IMR-90 (cell line): ENCODE data around the gene AGTR1. TPM values are rescaled to one million over a fixed set of nuclear protein-coding genes. Genes with fewer than 3 reads are reported as not detected.

Experiments used
- ATAC-seq: fragments of 200-7000 bp; cut with Tn5 transposase; 2 replicates; pipeline ENCODE4 v1.9.1; 2020; ENCODE audit warnings: low read depth, mild to moderate bottlenecking, moderate library complexity
- BruUV-seq: library from RNA; stranded (reverse); fragments of 400-500 nt; replicated peaks from 2 replicates; lab custom pipeline; 2021; lab: Mats Ljungman, UMichigan
- CTCF ChIA-PET: fragments of 300-600 bp; formaldehyde crosslinking; extraction: SDS; loops from one replicate; lab custom pipeline; 2021; ENCODE audit warnings: antibody characterized with exemption; lab: Yijun Ruan, JAX
- POLR2A ChIA-PET: fragments of 300-600 bp; sonication (Branson Sonifier 250); formaldehyde crosslinking; loops from one replicate; lab custom pipeline; 2022; ENCODE audit warnings: antibody characterized with exemption; ENCODE audit not compliant: unreplicated experiment; lab: Charles Lee
- DNase-seq: peaks from one replicate; pipeline ENCODE4 v3.0.0; 2013
- H2AFZ ChIP-seq: replicated peaks from 2 replicates; pipeline ENCODE3; 2013; ENCODE audit warnings: low read length, mild to moderate bottlenecking; ENCODE audit not compliant: poor library complexity
- H2AK5ac ChIP-seq: 2 replicates; pipeline ENCODE4 v1.6.1; 2013; ENCODE audit warnings: low read depth, low read length, inconsistent platforms
- H2AK9ac ChIP-seq: replicated peaks from 2 replicates; pipeline ENCODE3; 2013; ENCODE audit warnings: mild to moderate bottlenecking, low read depth, low read length, moderate library complexity; ENCODE audit not compliant: poor library complexity
- H2BK120ac ChIP-seq: 2 replicates; pipeline ENCODE4 v1.6.1; 2013; ENCODE audit warnings: low read depth, low read length, inconsistent platforms
- H2BK15ac ChIP-seq: 3 replicates; pipeline ENCODE4 v1.6.1; 2013; ENCODE audit warnings: low read depth, low read length, inconsistent platforms
- H2BK20ac ChIP-seq: 2 replicates; pipeline ENCODE4 v1.6.1; 2013; ENCODE audit warnings: low read depth, mild to moderate bottlenecking, inconsistent platforms, low read length, moderate library complexity
- H2BK5ac ChIP-seq: 2 replicates; pipeline ENCODE4 v1.6.1; 2013; ENCODE audit warnings: mild to moderate bottlenecking, low read depth, low read length, inconsistent platforms; ENCODE audit not compliant: poor library complexity, severe bottlenecking
- H3K14ac ChIP-seq: replicated peaks from 2 replicates; pipeline ENCODE4 v1.6.1; 2013; ENCODE audit warnings: low read depth, low read length, inconsistent platforms
- H3K18ac ChIP-seq: 2 replicates; pipeline ENCODE4 v1.6.1; 2013; ENCODE audit warnings: low read depth, low read length, control low read depth
- H3K23ac ChIP-seq: 2 replicates; pipeline ENCODE4 v1.6.1; 2013; ENCODE audit warnings: low read depth, low read length, inconsistent platforms
- H3K27ac ChIP-seq: 2 replicates; pipeline ENCODE4 v1.5.1; 2013; ENCODE audit warnings: mild to moderate bottlenecking, control low read depth, low read length; ENCODE audit not compliant: insufficient read depth
- H3K27me3 ChIP-seq: 2 replicates; pipeline ENCODE4 v1.6.1; 2013; ENCODE audit warnings: low read length; ENCODE audit not compliant: control insufficient read depth, insufficient read depth
- H3K36me3 ChIP-seq: 2 replicates; pipeline ENCODE4 v1.6.1; 2013; ENCODE audit warnings: low read length, mixed read lengths; ENCODE audit not compliant: control insufficient read depth, insufficient read depth
- H3K4ac ChIP-seq: 2 replicates; pipeline ENCODE4 v1.6.1; 2013; ENCODE audit warnings: low read depth, low read length, inconsistent platforms
- H3K4me1 ChIP-seq: 2 replicates; pipeline ENCODE4 v1.6.1; 2013; ENCODE audit warnings: low read length, mixed read lengths; ENCODE audit not compliant: control insufficient read depth, insufficient read depth
- H3K4me2 ChIP-seq: 2 replicates; pipeline ENCODE4 v1.6.1; 2013; ENCODE audit warnings: low read depth, mild to moderate bottlenecking, control low read depth, low read length, moderate library complexity
- H3K4me3 ChIP-seq: 2 replicates; pipeline ENCODE4 v1.5.1; 2013; ENCODE audit warnings: low read depth, mild to moderate bottlenecking, control low read depth, low read length, moderate library complexity; ENCODE audit not compliant: insufficient read depth
- H3K56ac ChIP-seq: 2 replicates; pipeline ENCODE4 v1.6.1; 2013; ENCODE audit warnings: low read length, inconsistent platforms; ENCODE audit not compliant: insufficient read depth; ENCODE audit errors: extremely low read depth
- H3K79me1 ChIP-seq, 2 experiments: 2 replicates each; pipeline ENCODE4 v1.6.1; 2013; ENCODE audit warnings: low read length in 2 of 2, inconsistent platforms in 1 of 2, low read depth in 1 of 2
- H3K9ac ChIP-seq: 2 replicates; pipeline ENCODE4 v1.6.1; 2013; ENCODE audit warnings: low read depth, low read length, control low read depth
- H3K9me1 ChIP-seq: 2 replicates; pipeline ENCODE4 v1.6.1; 2013; ENCODE audit warnings: low read length, inconsistent platforms; ENCODE audit not compliant: insufficient read depth
- H3K9me3 ChIP-seq: 2 replicates; pipeline ENCODE4 v1.6.1; 2013; ENCODE audit warnings: low read length; ENCODE audit not compliant: control insufficient read depth, insufficient read depth
- H4K20me1 ChIP-seq: 2 replicates; pipeline ENCODE4 v1.6.1; 2013; ENCODE audit warnings: low read length, inconsistent platforms; ENCODE audit not compliant: insufficient read depth
- H4K5ac ChIP-seq: 2 replicates; pipeline ENCODE4 v1.6.1; 2013; ENCODE audit warnings: mild to moderate bottlenecking, low read depth, low read length, control low read depth
- H4K8ac ChIP-seq, 2 experiments: 2 replicates each; pipeline ENCODE4 v1.6.1; 2013; ENCODE audit warnings: low read depth in 2 of 2, low read length in 2 of 2, control low read depth in 1 of 2, inconsistent platforms in 1 of 2
- H4K91ac ChIP-seq: 2 replicates; pipeline ENCODE4 v1.6.1; 2013; ENCODE audit warnings: low read depth, low read length, inconsistent platforms; ENCODE audit not compliant: insufficient read depth
- BHLHE40 ChIP-seq: fragments of 150-350 bp; IDR thresholded peaks from 2 replicates; pipeline ENCODE4 v1.6.1; 2016; ENCODE audit warnings: mild to moderate bottlenecking, low read depth, low read length
- CEBPB ChIP-seq: IDR thresholded peaks from 2 replicates; pipeline ENCODE4 v1.6.1; 2012; ENCODE audit warnings: low read depth, low read length, improper control_type of control experiment
- CHD1 ChIP-seq: IDR thresholded peaks from 2 replicates; pipeline ENCODE4 v1.6.1; 2012; ENCODE audit warnings: low read depth, low read length, improper control_type of control experiment
- CTCF ChIP-seq: conservative IDR thresholded peaks from 2 replicates; pipeline ENCODE4 v1.5.1; 2012; ENCODE audit warnings: mild to moderate bottlenecking, low read depth, low read length, improper control_type of control experiment
- ELK1 ChIP-seq: fragments of 150-350 bp; IDR thresholded peaks from 2 replicates; pipeline ENCODE4 v1.6.1; 2016; ENCODE audit warnings: low read depth, mild to moderate bottlenecking, low read length, moderate library complexity, borderline replicate concordance
- FOS ChIP-seq: fragments of 150-350 bp; IDR thresholded peaks from 2 replicates; pipeline ENCODE4 v1.6.1; 2016; ENCODE audit warnings: low read depth, low read length
- MAFK ChIP-seq: IDR thresholded peaks from 2 replicates; pipeline ENCODE4 v1.6.1; 2012; ENCODE audit warnings: low read depth, low read length, improper control_type of control experiment
- MXI1 ChIP-seq: IDR thresholded peaks from 2 replicates; pipeline ENCODE4 v1.6.1; 2012; ENCODE audit warnings: low read depth, mild to moderate bottlenecking, low read length, moderate library complexity, borderline replicate concordance
- NFE2L2 ChIP-seq: fragments of 150-350 bp; IDR thresholded peaks from 2 replicates; pipeline ENCODE4 v1.6.1; 2016; ENCODE audit warnings: low read depth, mild to moderate bottlenecking, low read length
- POLR2A ChIP-seq: IDR thresholded peaks from 2 replicates; pipeline ENCODE4 v1.6.1; 2012; ENCODE audit warnings: mild to moderate bottlenecking, low read depth, low read length
- RAD21 ChIP-seq: IDR thresholded peaks from 2 replicates; pipeline ENCODE4 v1.6.1; 2012; ENCODE audit warnings: low read length, improper control_type of control experiment
- RCOR1 ChIP-seq: IDR thresholded peaks from 2 replicates; pipeline ENCODE4 v1.6.1; 2012; ENCODE audit warnings: mild to moderate bottlenecking, low read length, improper control_type of control experiment; ENCODE audit not compliant: insufficient replicate concordance
- RFX5 ChIP-seq: IDR thresholded peaks from 2 replicates; pipeline ENCODE4 v1.8.0; 2012; ENCODE audit warnings: low read depth, mild to moderate bottlenecking, low read length, moderate library complexity
- SMC3 ChIP-seq: fragments of 150-350 bp; IDR thresholded peaks from 2 replicates; pipeline ENCODE4 v1.6.1; 2016; ENCODE audit warnings: low read depth, mild to moderate bottlenecking, antibody characterized with exemption, low read length, moderate library complexity
- USF2 ChIP-seq: fragments of 150-350 bp; IDR thresholded peaks from 2 replicates; pipeline ENCODE4 v1.6.1; 2017; ENCODE audit warnings: mild to moderate bottlenecking, antibody characterized with exemption, low read length, low read depth
- dilution Hi-C: fragments of 300-500 bp; cut with HindIII; formaldehyde crosslinking; loops from one replicate; pipeline ENCODE4 v1.14.3; 2018; ENCODE audit warnings: low sequenced_read_pairs; ENCODE audit not compliant: unreplicated experiment
- in situ Hi-C: fragments of 300-500 bp; cut with MboI; formaldehyde crosslinking; loops from 3 replicates; pipeline ENCODE4 v1.14.3; 2019; ENCODE audit warnings: low sequenced_read_pairs, inconsistent platforms, mixed read lengths
- intact Hi-C: fragments of 100-400 bp; cut with micrococcal nuclease; formaldehyde crosslinking; loops from 2 replicates; pipeline ENCODE4 v1.10.0; 2022
- polyA plus RNA-seq, 3 experiments: library from polyadenylated mRNA; depleted of rRNA; stranded (reverse); fragments of >200 nt; gene quantifications; 2 replicates each; pipeline ENCODE4 v1.2.3, GENCODE V29; 2012; ENCODE audit warnings: low replicate concordance in 1 of 3
- total RNA-seq: library from RNA; depleted of rRNA; stranded (reverse); fragments of >200 nt; gene quantifications from 2 replicates; pipeline ENCODE4 v1.2.3, GENCODE V29; 2012

AGTR1 gene
- total and polyA plus RNA-seq, 2 of the 4 experiments (the other 2 are of a cell fraction) = 2.2 to 2.7 TPM

DNA sequence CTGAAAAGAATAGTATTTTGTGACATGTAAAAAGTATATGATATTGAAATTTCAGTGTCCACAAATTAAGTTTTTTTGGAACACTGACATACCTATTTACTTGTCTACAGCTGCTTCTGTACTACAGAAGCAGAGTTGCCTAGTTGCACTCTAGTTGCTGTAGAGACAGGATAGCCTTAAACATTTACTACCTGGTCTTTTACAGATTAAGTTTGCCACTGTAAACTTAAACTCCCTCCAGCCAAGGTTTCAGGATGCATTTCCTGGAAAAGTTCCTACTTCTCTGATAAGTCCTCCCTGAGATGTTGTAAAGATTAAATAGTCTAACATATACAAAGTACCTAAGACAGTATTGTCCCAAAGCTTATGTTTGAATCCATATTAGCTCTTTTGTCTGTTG is 17.4 kb upstream of the AGTR1 start:
- Histone ChIP-seq H2AFZ (no peak overlapping the region), H3K9me3 (no peaks in the 10 kb centered on the region), H2AK9ac (no peak overlapping the region), H3K14ac (no peak overlapping the region), H4K91ac (no peak overlapping the region), H3K4ac (no peak overlapping the region), H3K27me3 (peaks cover 1% of the 10 kb centered on the region; the same call in 1 of the 2 replicates), H3K4me1 (no peaks in the 10 kb centered on the region), H4K8ac (no peak overlapping the region), H3K18ac (no peak overlapping the region), H2BK15ac (no peak overlapping the region), H2BK5ac (no peak overlapping the region), H3K56ac (no peak overlapping the region), H3K79me1 (no peaks in the 10 kb centered on the region), H2BK20ac (no peak overlapping the region), H3K9ac (no peak overlapping the region), H3K4me3 (no peak overlapping the region), H3K36me3 (no peaks in the 10 kb centered on the region), H2BK120ac (no peak overlapping the region), H3K23ac (no peak overlapping the region), H3K9me1 (no peaks in the 10 kb centered on the region), H4K20me1 (no peaks in the 10 kb centered on the region), H4K5ac (no peak overlapping the region), H3K27ac (no peak overlapping the region), H3K4me2 (no peak overlapping the region), H2AK5ac (no peak overlapping the region)
- intact Hi-C loops = no loop called here
- no TSS peak for BruUV-seq
- ATAC-seq = no peak
- in situ Hi-C loops = no loop called here
- dilution Hi-C loops = no loop called here
- DNase-seq = no peak
- TF ChIP-seq RAD21 (no peak), NFE2L2 (no peak), CTCF (no peak), BHLHE40 (no peak), MXI1 (no peak), CHD1 (no peak), ELK1 (no peak), MAFK (no peak), USF2 (no peak), POLR2A (no peak), RFX5 (no peak), CEBPB (no peak), SMC3 (no peak), FOS (no peak), RCOR1 (no peak)
- CTCF ChIA-PET = interaction anchor here (1.4 kb wide), 1 partner anchor 12 kb away, joined by 3 read pairs; no protein-coding TSS in a partner anchor
- POLR2A ChIA-PET = no interaction called here
